ENCODE measurements around the gene RFT1. TPM values are rescaled to one million over a fixed set of nuclear protein-coding genes. Genes with fewer than 3 reads are reported as not detected.

Gene RFT1
- total RNA-seq, 4 donors from 2014 or later = 2.2 to 10.3 (median 8.5) TPM

- no peak overlapping the region for H3K4me3 ChIP-seq
Observed at GRCh38 chr3:53068176-53068575, 62.1 kb downstream of the RFT1 start.

GRCh38 chr3:53067567-53067966, 62.7 kb downstream of the RFT1 start:
- WGBS, 2 donors (ENCODE audit: low coverage in 1 of 2) = 31 to 46% methylated on average over 2 to 3 of the region's 3 CpGs
- Histone ChIP-seq H3K27me3 (no peaks in the 10 kb centered on the region), H3K4me1 (peaks cover 0 to 8% (median 6%) of the 10 kb centered on the region in 4 donors), H3K9me3 (no peaks in the 10 kb centered on the region), H3K4me3 (no peak overlapping the region), H3K27ac (no peak overlapping the region), H3K36me3 (no peaks in the 10 kb centered on the region)
- intact Hi-C loops (cut with DNase I; ENCODE audit: low total_unique reads) (no loop called here), in situ Hi-C loops (cut with MboI; ENCODE audit: low pct_ligation_motif_present in 1 of 4, low pct_unique_long_range_greater_than_20kb in 1 of 4, low sequenced_read_pairs in 3 of 4) (loop anchor here in 3 of 4 donors (10.0 to 25.0 kb wide), 3 partner anchors 130 to 330 kb away; no protein-coding TSS in a partner anchor)
- no peak for DNase-seq
- TF ChIP-seq CTCF (IDR thresholded peaks at IDR 0.05) (no peak), POLR2AphosphoS5 (IDR thresholded peaks at IDR 0.05) (no peak), EP300 (IDR thresholded peaks at IDR 0.05; ENCODE audit: low read depth) (no peak), POLR2A (IDR thresholded peaks at IDR 0.05) (no peak)

More at GRCh38 chr3:53068176-53068575, 62.1 kb downstream of the RFT1 start:
- DNase-seq = no peak
- TF ChIP-seq POLR2AphosphoS5 (IDR thresholded peaks at IDR 0.05) (no peak), POLR2A (IDR thresholded peaks at IDR 0.05) (no peak), EP300 (IDR thresholded peaks at IDR 0.05; ENCODE audit: low read depth) (no peak), CTCF (IDR thresholded peaks at IDR 0.05) (no peak)
- no peaks in the 10 kb centered on the region for H3K9me3 ChIP-seq
- H3K36me3 ChIP-seq = no peaks in the 10 kb centered on the region
- in situ Hi-C loops (cut with MboI; ENCODE audit: low pct_ligation_motif_present in 1 of 4, low pct_unique_long_range_greater_than_20kb in 1 of 4, low sequenced_read_pairs in 3 of 4) (loop anchor here in 3 of 4 donors (10.0 to 25.0 kb wide), 3 partner anchors 131 to 331 kb away; no protein-coding TSS in a partner anchor), intact Hi-C loops (cut with DNase I; ENCODE audit: low total_unique reads) (no loop called here)
- 92% methylated on average over 3 of the region's 3 CpGs; no CpG with 5 or more reads in 1 of the 2 donors for WGBS, 2 donors (ENCODE audit: low coverage in 1 of 2)
- no peaks in the 10 kb centered on the region for H3K27me3 ChIP-seq
- H3K4me1 ChIP-seq = peaks cover 0 to 8% (median 6%) of the 10 kb centered on the region in 4 donors
- no peak overlapping the region for H3K27ac ChIP-seq

GRCh38 chr3:53065841-53066480, 64.3 kb downstream of the RFT1 start:
- Histone ChIP-seq H3K4me1 (no peaks in the 10 kb centered on the region), H3K36me3 (no peaks in the 10 kb centered on the region), H3K9me3 (no peaks in the 10 kb centered on the region), H3K27me3 (no peaks in the 10 kb centered on the region), H3K4me3 (no peak overlapping the region), H3K27ac (no peak overlapping the region)
- intact Hi-C loops (cut with DNase I; ENCODE audit: low total_unique reads) (no loop called here), in situ Hi-C loops (cut with MboI; ENCODE audit: low pct_ligation_motif_present in 1 of 4, low pct_unique_long_range_greater_than_20kb in 1 of 4, low sequenced_read_pairs in 3 of 4) (loop anchor here in 3 of 4 donors (10.0 to 25.0 kb wide), 3 partner anchors 129 to 329 kb away; no protein-coding TSS in a partner anchor)
- 80% methylated on average over 7 of the region's 7 CpGs; no CpG with 5 or more reads in 1 of the 2 donors for WGBS, 2 donors (ENCODE audit: low coverage in 1 of 2)
- no peak for TF ChIP-seq POLR2AphosphoS5 (IDR thresholded peaks at IDR 0.05)
- TF ChIP-seq POLR2A (IDR thresholded peaks at IDR 0.05) = no peak
- no peak for TF ChIP-seq CTCF (IDR thresholded peaks at IDR 0.05)
- TF ChIP-seq EP300 (IDR thresholded peaks at IDR 0.05; ENCODE audit: low read depth) = no peak
- DNase-seq = no peak

GRCh38 chr3:53062905-53063304, 67.3 kb downstream of the RFT1 start:
- in situ Hi-C loops (cut with MboI; ENCODE audit: low pct_ligation_motif_present in 1 of 4, low pct_unique_long_range_greater_than_20kb in 1 of 4, low sequenced_read_pairs in 3 of 4) = loop anchor here in 3 of 4 donors (10.0 to 25.0 kb wide), 3 partner anchors 126 to 326 kb away; no protein-coding TSS in a partner anchor
- no peak overlapping the region for H3K4me3 ChIP-seq
- intact Hi-C loops (cut with DNase I; ENCODE audit: low total_unique reads) = no loop called here
- TF ChIP-seq CTCF (IDR thresholded peaks at IDR 0.05) = no peak
- no peak for TF ChIP-seq POLR2AphosphoS5 (IDR thresholded peaks at IDR 0.05)
- no peak for TF ChIP-seq POLR2A (IDR thresholded peaks at IDR 0.05)
- no peak for TF ChIP-seq EP300 (IDR thresholded peaks at IDR 0.05; ENCODE audit: low read depth)
- no peaks in the 10 kb centered on the region for H3K27me3 ChIP-seq
- H3K36me3 ChIP-seq = no peaks in the 10 kb centered on the region
- WGBS, 2 donors (ENCODE audit: low coverage in 1 of 2) = 83 to 96% methylated on average over 2 of the region's 2 CpGs
- DNase-seq = no peak
- no peaks in the 10 kb centered on the region for H3K4me1 ChIP-seq
- no peaks in the 10 kb centered on the region for H3K9me3 ChIP-seq
- H3K27ac ChIP-seq = no peak overlapping the region

Data from transverse colon (tissue), 4 donors.